WI38 (cell line): ENCODE data around the gene GRAMD2B.
"Not testable (repeated sequence)": the region's sequence is repeated elsewhere in the genome, so short reads cannot be mapped to it uniquely, and the experiment has no call there.

Experiments used
- H3K4me3 ChIP-seq: 2 replicates; pipeline ENCODE4 v1.5.1; 2011; ENCODE audit warnings: low read depth, mild to moderate bottlenecking, control low read depth, low read length
- CTCF ChIP-seq: IDR thresholded peaks from 2 replicates; pipeline ENCODE4 v1.5.1; 2012; ENCODE audit warnings: low read depth, mild to moderate bottlenecking, control low read depth, low read length

GRAMD2B gene

GRCh38 chr5:126395605-126396004 is 27.6 kb upstream of the GRAMD2B start:
- no peak overlapping the region for H3K4me3 ChIP-seq
- TF ChIP-seq CTCF: no peak

GRCh38 chr5:126396721-126397120 is 26.5 kb upstream of the GRAMD2B start:
- H3K4me3 ChIP-seq: not testable (repeated sequence)

- no peak for TF ChIP-seq CTCF
- no peak overlapping the region for H3K4me3 ChIP-seq
Observed at GRCh38 chr5:126398791-126399190, 24.4 kb upstream of the GRAMD2B start.

- no peak overlapping the region for H3K4me3 ChIP-seq
- TF ChIP-seq CTCF: no peak
Observed at GRCh38 chr5:126400621-126401251, 22.5 kb upstream of the GRAMD2B start.

GRCh38 chr5:126402621-126403555 is 20.3 kb upstream of the GRAMD2B start:
- no peak overlapping the region for H3K4me3 ChIP-seq
- TF ChIP-seq CTCF: no peak

- TF ChIP-seq CTCF: no peak
- H3K4me3 ChIP-seq: no peak overlapping the region
Observed at GRCh38 chr5:126403876-126404275, 19.3 kb upstream of the GRAMD2B start.

GRCh38 chr5:126410623-126411022 is 12.6 kb upstream of the GRAMD2B start:
- no peak for TF ChIP-seq CTCF
- H3K4me3 ChIP-seq: no peak overlapping the region
